Spinal cord (tissue), 10 donors: ENCODE measurements around the gene TRDN. TPM values are rescaled to one million over a fixed set of nuclear protein-coding genes. Genes with fewer than 3 reads are reported as not detected.
"Not testable (repeated sequence)": the region's sequence is repeated elsewhere in the genome, so short reads cannot be mapped to it uniquely, and the experiment has no call there.

Experiments used
- DNase-seq, 6 donors: peaks; one replicate each; pipeline versions ENCODE4 v3.0.0 to v3.0.0-alpha.2; 2013 to 2015; ENCODE audit warnings: low spot score in 6 of 6, low read depth in 4 of 6
- H3K27ac ChIP-seq: one replicate; pipeline ENCODE4 v1.5.1; 2013; ENCODE audit warnings: low read depth, low read length, control low read depth
- H3K27me3 ChIP-seq: one replicate; pipeline ENCODE4 v1.6.1; 2013; ENCODE audit warnings: low read length; ENCODE audit not compliant: control insufficient read depth, insufficient read depth
- H3K36me3 ChIP-seq: one replicate; pipeline ENCODE4 v1.6.1; 2013; ENCODE audit warnings: low read length; ENCODE audit not compliant: control insufficient read depth, insufficient read depth
- H3K4me1 ChIP-seq: one replicate; pipeline ENCODE4 v1.6.1; 2013; ENCODE audit warnings: low read length; ENCODE audit not compliant: control insufficient read depth, insufficient read depth
- H3K4me3 ChIP-seq: one replicate; pipeline ENCODE4 v1.5.1; 2013; ENCODE audit warnings: low read depth, low read length, control low read depth
- H3K9me3 ChIP-seq: one replicate; pipeline ENCODE4 v1.6.1; 2013; ENCODE audit warnings: low read length; ENCODE audit not compliant: control insufficient read depth, insufficient read depth
- WGBS: methylation state at CpG from one replicate; pipeline ENCODE4 v1.1.5; 2013; ENCODE audit warnings: missing lambda C conversion rate; ENCODE audit not compliant: insufficient coverage; 5-methylcytosine and 5-hydroxymethylcytosine counted together
- polyA plus RNA-seq, 2 donors: library from polyadenylated mRNA; unstranded; fragments of 120-200 nt; gene quantifications; one replicate each; pipeline ENCODE4 v1.2.1, GENCODE V29; 2013; ENCODE audit not compliant: insufficient read length in 2 of 2
- total RNA-seq, 2 donors: library from RNA; depleted of rRNA in 1 of 2; stranded (reverse); fragments of 120-200 nt in 1 of 2; fragments of >200 nt in 1 of 2; gene quantifications; one replicate each; pipeline versions ENCODE4 v1.2.3 to v1.2.4, GENCODE V29; 2013 to 2014
- donor health status: healthy.

TRDN gene
- total and polyA plus RNA-seq, 4 donors: 2.3 to 9.9 (median 3.0) TPM

- Histone ChIP-seq H3K4me3 (no peak overlapping the region), H3K27me3 (no peaks in the 10 kb centered on the region), H3K27ac (peak overlapping the region; percentile 36), H3K36me3 (no peaks in the 10 kb centered on the region), H3K4me1 (no peaks in the 10 kb centered on the region), H3K9me3 (no peaks in the 10 kb centered on the region)
- peak in 3 of 6 donors; percentile 7 to 47 (median 9) for DNase-seq
- 7% methylated on average over 2 of the region's 6 CpGs for WGBS
Measured at GRCh38 chr6:123604067-123604466, 32.7 kb downstream of the TRDN start.

GRCh38 chr6:123598011-123598410 is 38.7 kb downstream of the TRDN start:
- H3K27me3 ChIP-seq: no peaks in the 10 kb centered on the region
- WGBS: no CpG with 5 or more reads among the region's 3 CpGs
- no peaks in the 10 kb centered on the region for H3K4me1 ChIP-seq
- no peak overlapping the region for H3K4me3 ChIP-seq
- H3K27ac ChIP-seq: no peak overlapping the region
- DNase-seq: no peak
- no peaks in the 10 kb centered on the region for H3K36me3 ChIP-seq
- H3K9me3 ChIP-seq: peaks cover 1% of the 10 kb centered on the region

GRCh38 chr6:123594776-123595175 is 42.0 kb downstream of the TRDN start:
- Histone ChIP-seq H3K4me3 (no peak overlapping the region), H3K9me3 (peaks cover 1% of the 10 kb centered on the region), H3K36me3 (no peaks in the 10 kb centered on the region), H3K27me3 (no peaks in the 10 kb centered on the region), H3K4me1 (no peaks in the 10 kb centered on the region), H3K27ac (no peak overlapping the region)
- no CpG with 5 or more reads among the region's 2 CpGs for WGBS
- no peak for DNase-seq

- Histone ChIP-seq H3K4me3 (no peak overlapping the region), H3K27me3 (no peaks in the 10 kb centered on the region), H3K36me3 (no peaks in the 10 kb centered on the region), H3K4me1 (no peaks in the 10 kb centered on the region), H3K9me3 (peaks cover 1% of the 10 kb centered on the region), H3K27ac (no peak overlapping the region)
- peak in 1 of 6 donors; percentile 33 for DNase-seq
- no CpG with 5 or more reads among the region's 2 CpGs for WGBS
Measured at GRCh38 chr6:123592426-123592825, 44.3 kb downstream of the TRDN start.

GRCh38 chr6:123589973-123590372 is 46.8 kb downstream of the TRDN start:
- no peaks in the 10 kb centered on the region for H3K4me1 ChIP-seq
- H3K27ac ChIP-seq: no peak overlapping the region
- WGBS: no CpG with 5 or more reads among the region's 5 CpGs
- H3K27me3 ChIP-seq: no peaks in the 10 kb centered on the region
- no peak overlapping the region for H3K4me3 ChIP-seq
- no peak for DNase-seq
- H3K9me3 ChIP-seq: no peaks in the 10 kb centered on the region
- no peaks in the 10 kb centered on the region for H3K36me3 ChIP-seq

- no peaks in the 10 kb centered on the region for H3K4me1 ChIP-seq
- H3K36me3 ChIP-seq: no peaks in the 10 kb centered on the region
- H3K27me3 ChIP-seq: no peaks in the 10 kb centered on the region
- H3K9me3 ChIP-seq: no peaks in the 10 kb centered on the region
- no peak overlapping the region for H3K27ac ChIP-seq
- H3K4me3 ChIP-seq: no peak overlapping the region
- DNase-seq: peak in 1 of 6 donors; percentile 44
- WGBS: 17% methylated on average over 1 of the region's 1 CpG
Measured at GRCh38 chr6:123589317-123589716, 47.4 kb downstream of the TRDN start.

GRCh38 chr6:123588546-123588895 is 48.2 kb downstream of the TRDN start:
- H3K27ac ChIP-seq: no peak overlapping the region
- H3K27me3 ChIP-seq: no peaks in the 10 kb centered on the region
- DNase-seq: no peak
- no CpG with 5 or more reads among the region's 1 CpG for WGBS
- no peaks in the 10 kb centered on the region for H3K9me3 ChIP-seq
- no peaks in the 10 kb centered on the region for H3K4me1 ChIP-seq
- H3K4me3 ChIP-seq: no peak overlapping the region
- H3K36me3 ChIP-seq: no peaks in the 10 kb centered on the region

GRCh38 chr6:123587838-123588545 is 48.8 kb downstream of the TRDN start:
- Histone ChIP-seq H3K4me3 (no peak overlapping the region), H3K27me3 (no peaks in the 10 kb centered on the region), H3K27ac (no peak overlapping the region), H3K36me3 (no peaks in the 10 kb centered on the region), H3K9me3 (no peaks in the 10 kb centered on the region), H3K4me1 (no peaks in the 10 kb centered on the region)
- WGBS: 100% methylated on average over 2 of the region's 4 CpGs
- DNase-seq: no peak

- H3K4me1 ChIP-seq, H3K27ac ChIP-seq, H3K36me3 ChIP-seq, DNase-seq, H3K4me3 ChIP-seq, H3K27me3 ChIP-seq, H3K9me3 ChIP-seq: not testable (repeated sequence)
- WGBS: 95% methylated on average over 8 of the region's 8 CpGs
Measured at GRCh38 chr6:123587407-123587806, 49.3 kb downstream of the TRDN start.

- H3K27ac ChIP-seq: no peak overlapping the region
- H3K9me3 ChIP-seq: no peaks in the 10 kb centered on the region
- no peak for DNase-seq
- H3K36me3 ChIP-seq: no peaks in the 10 kb centered on the region
- no peaks in the 10 kb centered on the region for H3K27me3 ChIP-seq
- no peak overlapping the region for H3K4me3 ChIP-seq
- H3K4me1 ChIP-seq: no peaks in the 10 kb centered on the region
Measured at GRCh38 chr6:123580331-123580730, 56.4 kb downstream of the TRDN start.
